Epithelial cell of esophagus (primary cell): Measurements from ENCODE around the gene TOM1L1.

Experiments
- DNase-seq: peaks from one replicate; pipeline ENCODE4 v3.0.0; 2010; ENCODE audit warnings: low read depth
- H3K4me3 ChIP-seq: 2 replicates; pipeline ENCODE4 v1.5.1; 2011; ENCODE audit warnings: mild to moderate bottlenecking, low read length, control low read depth
- CTCF ChIP-seq: IDR thresholded peaks from 2 replicates; pipeline ENCODE4 v1.5.1; 2011; ENCODE audit warnings: low read depth, mild to moderate bottlenecking, low read length, control low read depth, inconsistent platforms; ENCODE audit not compliant: insufficient read depth; ENCODE audit errors: missing control alignments

The TOM1L1 gene

GRCh38 chr17:54956791-54957190, 56.1 kb downstream of the TOM1L1 start:
- no peak overlapping the region for H3K4me3 ChIP-seq
- DNase-seq: no peak
- no peak for TF ChIP-seq CTCF

GRCh38 chr17:54967621-54968261, 67.1 kb downstream of the TOM1L1 start:
- H3K4me3 ChIP-seq: peak overlapping the region; percentile 82
- DNase-seq: peak; percentile 48
- TF ChIP-seq CTCF: no peak

GRCh38 chr17:54968262-54968987, 67.8 kb downstream of the TOM1L1 start, which contains the start of the genes COX11 and STXBP4:
Gene COX11, minus strand, starts transcription at chr17:54968654. Its CDS starts 8 bp downstream, at chr17:54968646.
Gene STXBP4, plus strand, starts transcription at chr17:54968765. Its CDS starts 17,455 bp downstream, at chr17:54986220.
- TF ChIP-seq CTCF: peak; percentile 56
- H3K4me3 ChIP-seq: peak within 1 kb of the TSS; percentile 82
- DNase-seq: peak; percentile 98

GRCh38 chr17:54968988-54969332, 68.3 kb downstream of the TOM1L1 start:
- peak overlapping the region; percentile 82 for H3K4me3 ChIP-seq
- TF ChIP-seq CTCF: no peak
- DNase-seq: peak; percentile 26

- no peak for TF ChIP-seq CTCF
- no peak for DNase-seq
- H3K4me3 ChIP-seq: peak overlapping the region; percentile 82
Observed at GRCh38 chr17:54969658-54970572, 69.3 kb downstream of the TOM1L1 start.

- DNase-seq: no peak
- TF ChIP-seq CTCF: no peak
- no peak overlapping the region for H3K4me3 ChIP-seq
Observed at GRCh38 chr17:54971147-54971546, 70.5 kb downstream of the TOM1L1 start.
